WTC11 (cell line): Measurements from ENCODE around the gene PTPRG. TPM values are rescaled to one million over a fixed set of nuclear protein-coding genes. Genes with fewer than 3 reads are reported as not detected.

Source experiments
- ATAC-seq: fragments of 200-7000 bp; cut with Tn5 transposase; 2 replicates; pipeline ENCODE4 v1.10.0; 2021; ENCODE audit warnings: mild to moderate bottlenecking, moderate library complexity
- CTCF ChIA-PET: fragments of 300-600 bp; sonication (Branson Sonifier 250); formaldehyde crosslinking; loops from one replicate; lab custom pipeline; 2021; ENCODE audit warnings: antibody characterized with exemption; lab: Charles Lee
- POLR2A ChIA-PET: fragments of 350-600 bp; sonication (Branson Sonifier 250); formaldehyde crosslinking; loops from one replicate; lab custom pipeline; 2021; ENCODE audit warnings: antibody characterized with exemption; lab: Charles Lee
- DNase-seq: peaks from one replicate; pipeline ENCODE4 v3.0.0; 2021; ENCODE audit warnings: low spot score
- H3K27ac Mint-ChIP-seq: 2 replicates; pipeline ENCODE4 v1.8.0; 2021; ENCODE audit warnings: mixed read lengths
- H3K27me3 Mint-ChIP-seq: 2 replicates; pipeline ENCODE4 v1.8.0; 2021; ENCODE audit warnings: low read depth, mild to moderate bottlenecking, moderate library complexity, mixed read lengths
- H3K36me3 Mint-ChIP-seq: 2 replicates; pipeline ENCODE4 v1.8.0; 2021; ENCODE audit warnings: mixed read lengths
- H3K4me1 Mint-ChIP-seq: 2 replicates; pipeline ENCODE4 v1.8.0; 2022; ENCODE audit warnings: mixed read lengths
- H3K4me3 Mint-ChIP-seq: 2 replicates; pipeline ENCODE4 v1.8.0; 2021; ENCODE audit warnings: mild to moderate bottlenecking, moderate library complexity, mixed read lengths
- H3K9me3 Mint-ChIP-seq: 2 replicates; pipeline ENCODE4 v1.8.0; 2021; ENCODE audit warnings: mixed read lengths
- AFF4 ChIP-seq: sonication (generic); formaldehyde crosslinking; IDR thresholded peaks from 2 replicates; pipeline ENCODE4 v1.8.1; 2023; ENCODE audit warnings: mild to moderate bottlenecking, missing genetic modification reagents, borderline replicate concordance
- ATF3 ChIP-seq: sonication (generic); formaldehyde crosslinking; conservative IDR thresholded peaks from 2 replicates; pipeline ENCODE4 v1.8.1; 2022; ENCODE audit warnings: mild to moderate bottlenecking, missing genetic modification reagents
- E2F1 ChIP-seq: sonication (generic); formaldehyde crosslinking; IDR thresholded peaks from 2 replicates; pipeline ENCODE4 v1.8.0; 2022; ENCODE audit warnings: mild to moderate bottlenecking, missing genetic modification reagents
- E2F5 ChIP-seq: sonication (generic); formaldehyde crosslinking; IDR thresholded peaks from 2 replicates; pipeline ENCODE4 v1.8.1; 2022; ENCODE audit warnings: mild to moderate bottlenecking, moderate library complexity, missing genetic modification reagents
- ESRRA ChIP-seq: sonication (generic); formaldehyde crosslinking; IDR thresholded peaks from 2 replicates; pipeline ENCODE4 v1.8.1; 2022; ENCODE audit warnings: mild to moderate bottlenecking, missing genetic modification reagents, borderline replicate concordance
- FOXJ3 ChIP-seq: sonication (generic); formaldehyde crosslinking; IDR thresholded peaks from 2 replicates; pipeline ENCODE4 v1.9.0; 2021; ENCODE audit warnings: missing genetic modification reagents, mild to moderate bottlenecking, borderline replicate concordance
- IRF1 ChIP-seq: sonication (generic); formaldehyde crosslinking; IDR thresholded peaks from 2 replicates; pipeline ENCODE4 v1.8.0; 2023; ENCODE audit warnings: missing genetic modification reagents
- JUN ChIP-seq: sonication (generic); formaldehyde crosslinking; IDR thresholded peaks from 2 replicates; pipeline ENCODE4 v1.8.0; 2023; ENCODE audit warnings: mild to moderate bottlenecking, missing genetic modification reagents
- MAX ChIP-seq: sonication (generic); formaldehyde crosslinking; IDR thresholded peaks from 2 replicates; pipeline ENCODE4 v1.8.0; 2022; ENCODE audit warnings: mild to moderate bottlenecking, missing genetic modification reagents
- MLX ChIP-seq: sonication (generic); formaldehyde crosslinking; IDR thresholded peaks from 2 replicates; pipeline ENCODE4 v1.8.1; 2023; ENCODE audit warnings: mild to moderate bottlenecking, missing genetic modification reagents, moderate library complexity
- MXD4 ChIP-seq: fragments of 250-450 bp; sonication (Bioruptor Pico); IDR thresholded peaks from 2 replicates; pipeline ENCODE4 v1.8.0; 2021; ENCODE audit warnings: mild to moderate bottlenecking, moderate library complexity, borderline replicate concordance
- NFE2L1 ChIP-seq: sonication (generic); formaldehyde crosslinking; IDR thresholded peaks from 2 replicates; pipeline ENCODE4 v1.8.1; 2023; ENCODE audit warnings: missing genetic modification reagents
- NR1H2 ChIP-seq: sonication (generic); formaldehyde crosslinking; IDR thresholded peaks from 2 replicates; pipeline ENCODE4 v1.9.0; 2021; ENCODE audit warnings: mild to moderate bottlenecking, moderate library complexity, missing genetic modification reagents
- RELA ChIP-seq: sonication (generic); formaldehyde crosslinking; IDR thresholded peaks from 2 replicates; pipeline ENCODE4 v1.8.1; 2022; ENCODE audit warnings: missing genetic modification reagents, mild to moderate bottlenecking, borderline replicate concordance
- SMAD3 ChIP-seq: sonication (generic); formaldehyde crosslinking; IDR thresholded peaks from 2 replicates; pipeline ENCODE4 v1.8.0; 2022; ENCODE audit warnings: missing genetic modification reagents, mild to moderate bottlenecking, borderline replicate concordance
- SP1 ChIP-seq: sonication (generic); formaldehyde crosslinking; conservative IDR thresholded peaks from 2 replicates; pipeline ENCODE4 v1.8.1; 2022; ENCODE audit warnings: missing genetic modification reagents
- TEAD1 ChIP-seq: sonication (generic); formaldehyde crosslinking; IDR thresholded peaks from 2 replicates; pipeline ENCODE4 v1.8.0; 2022; ENCODE audit warnings: mild to moderate bottlenecking, missing genetic modification reagents
- TEAD4 ChIP-seq: sonication (generic); formaldehyde crosslinking; IDR thresholded peaks from 2 replicates; pipeline ENCODE4 v1.8.0; 2022; ENCODE audit warnings: mild to moderate bottlenecking, missing genetic modification reagents
- TP53 ChIP-seq: sonication (generic); formaldehyde crosslinking; IDR thresholded peaks from 2 replicates; pipeline ENCODE4 v1.8.1; 2023; ENCODE audit warnings: mild to moderate bottlenecking, missing genetic modification reagents
- ZNF138 ChIP-seq: sonication (generic); formaldehyde crosslinking; conservative IDR thresholded peaks from 2 replicates; pipeline ENCODE4 v1.8.1; 2022; ENCODE audit warnings: mild to moderate bottlenecking, moderate library complexity, missing genetic modification reagents
- ZNF396 ChIP-seq: fragments of 250-450 bp; sonication (Bioruptor Pico); IDR thresholded peaks from 2 replicates; pipeline ENCODE4 v1.8.0; 2021; ENCODE audit warnings: mild to moderate bottlenecking, moderate library complexity, borderline replicate concordance
- ZNF416 ChIP-seq: fragments of 250-450 bp; sonication (Bioruptor Pico); IDR thresholded peaks from 2 replicates; pipeline ENCODE4 v1.9.0; 2021; ENCODE audit warnings: mild to moderate bottlenecking, inconsistent platforms
- ZNF425 ChIP-seq: fragments of 250-450 bp; sonication (Bioruptor Pico); conservative IDR thresholded peaks from 2 replicates; pipeline ENCODE4 v1.9.0; 2021; ENCODE audit warnings: mild to moderate bottlenecking
- total RNA-seq: library from RNA; stranded (reverse); gene quantifications from 3 replicates; pipeline ENCODE4 v1.2.3, GENCODE V29; 2021

The PTPRG gene
- total RNA-seq, 1 experiment from 2014 or later, result 106 TPM

GRCh38 chr3:62329971-62330370 is 768.6 kb downstream of the PTPRG start:
- DNase-seq (no peak), ATAC-seq (no peak)
- Mint-ChIP-seq H3K4me3 (no peak overlapping the region), H3K27me3 (no peaks in the 10 kb centered on the region), H3K4me1 (peaks cover 18% of the 10 kb centered on the region), H3K9me3 (no peaks in the 10 kb centered on the region), H3K36me3 (no peaks in the 10 kb centered on the region), H3K27ac (no peak overlapping the region)
- CTCF ChIA-PET, result interaction anchor here (1.1 kb wide), 2 partner anchors 228 to 230 kb away, joined by 3 to 6 read pairs; no protein-coding TSS in a partner anchor
- TF ChIP-seq ZNF416 (CRISPR knock-in tag) (no peak), MXD4 (CRISPR knock-in tag) (no peak), ZNF138 (no peak), ZNF425 (CRISPR knock-in tag) (no peak), JUN (CRISPR knock-in tag) (no peak), ESRRA (CRISPR knock-in tag) (no peak), ZNF396 (CRISPR knock-in tag) (no peak)
- POLR2A ChIA-PET, result no interaction called here

- Mint-ChIP-seq H3K4me1 (peaks cover 29% of the 10 kb centered on the region), H3K9me3 (no peaks in the 10 kb centered on the region), H3K27ac (no peak overlapping the region), H3K4me3 (no peak overlapping the region), H3K36me3 (no peaks in the 10 kb centered on the region), H3K27me3 (no peaks in the 10 kb centered on the region)
- ATAC-seq (no peak), DNase-seq (no peak)
- TF ChIP-seq IRF1 (CRISPR knock-in tag), result no peak
- no peak for TF ChIP-seq NFE2L1 (CRISPR knock-in tag)
- no peak for TF ChIP-seq SMAD3 (CRISPR knock-in tag)
- TF ChIP-seq SP1 (CRISPR knock-in tag), result no peak
- no peak for TF ChIP-seq ATF3 (CRISPR knock-in tag)
- TF ChIP-seq TEAD1 (CRISPR knock-in tag), result no peak
- TF ChIP-seq E2F5, result no peak
- no peak for TF ChIP-seq MLX
- TF ChIP-seq MAX (CRISPR knock-in tag), result no peak
- TF ChIP-seq TEAD4 (CRISPR knock-in tag), result no peak
- ChIA-PET POLR2A (no interaction called here), CTCF (interaction anchor here (0.5 to 2.0 kb wide), 10 partner anchors 9 to 1972 kb away, joined by 3 to 7 read pairs (median 3); no protein-coding TSS in a partner anchor)
These were observed 770.6 kb downstream of the PTPRG start for GRCh38 chr3:62332017-62332416.

- ATAC-seq (no peak), DNase-seq (no peak)
- no peaks in the 10 kb centered on the region for H3K27me3 Mint-ChIP-seq
- H3K27ac Mint-ChIP-seq, result no peak overlapping the region
- no peak overlapping the region for H3K4me3 Mint-ChIP-seq
- no peaks in the 10 kb centered on the region for H3K9me3 Mint-ChIP-seq
- ChIA-PET CTCF (interaction anchor here (0.7 to 2.0 kb wide), 9 partner anchors 10 to 229 kb away, joined by 3 to 7 read pairs (median 4); no protein-coding TSS in a partner anchor), POLR2A (no interaction called here)
- peaks cover 29% of the 10 kb centered on the region for H3K4me1 Mint-ChIP-seq
- no peaks in the 10 kb centered on the region for H3K36me3 Mint-ChIP-seq
- no peak for TF ChIP-seq NR1H2
- TF ChIP-seq TP53 (CRISPR knock-in tag), result no peak
- no peak for TF ChIP-seq AFF4 (CRISPR knock-in tag)
- no peak for TF ChIP-seq FOXJ3 (CRISPR knock-in tag)
- no peak for TF ChIP-seq E2F1 (CRISPR knock-in tag)
- TF ChIP-seq RELA (CRISPR knock-in tag), result no peak
These were observed 771.5 kb downstream of the PTPRG start for GRCh38 chr3:62332835-62333244.
